ENCODE data around the gene HELQ. TPM values are rescaled to one million over a fixed set of nuclear protein-coding genes. Genes with fewer than 3 reads are reported as not detected.

The HELQ gene
- total and polyA plus RNA-seq, 9 of the 15 experiments (the other 6 are each of a cell fraction or from before 2014, with no cell fraction given): 3.5 to 15.2 (median 11.9) TPM

GRCh38 chr4:83364312-83364711 is 91.3 kb downstream of the HELQ start (continued):
- TF ChIP-seq ESRRA (IDR thresholded peaks at IDR 0.05; ENCODE audit: borderline replicate concordance, low read depth) (peak; percentile 94; the same call in 1 of the 2 replicates), RNF2 (IDR thresholded peaks at IDR 0.05) (peak; percentile 36; the same call in 1 of the 2 replicates), FUS (optimal IDR thresholded peaks at IDR 0.05; ENCODE audit: low read depth, low read length) (no peak), TBL1XR1 (IDR thresholded peaks at IDR 0.05; ENCODE audit: low read length in 2 of 2) (peak in 1 of 2 experiments; percentile 67; a peak in 1 of 4 replicates), STAT6 (CRISPR knock-in tag; IDR thresholded peaks at IDR 0.05) (no peak), ZNF165 (CRISPR knock-in tag; IDR thresholded peaks at IDR 0.05; ENCODE audit: borderline replicate concordance) (no peak), NR0B1 (IDR thresholded peaks at IDR 0.05; ENCODE audit: partially characterized antibody) (no peak), HDAC1 (IDR thresholded peaks at IDR 0.05) (peak in 1 of 2 experiments; percentile 37; a peak in 1 of 4 replicates), ZNF589 (CRISPR knock-in tag; IDR thresholded peaks at IDR 0.05; ENCODE audit: low read depth) (no peak), RBM22 (IDR thresholded peaks at IDR 0.05; ENCODE audit: low read depth, low read length, poor library complexity, severe bottlenecking) (no peak), MTA3 (IDR thresholded peaks at IDR 0.05; ENCODE audit: borderline replicate concordance) (no peak), ZSCAN32 (CRISPR knock-in tag; IDR thresholded peaks at IDR 0.05) (no peak), TAL1 (IDR thresholded peaks at IDR 0.05) (peak; percentile 93), CBFA2T3 (IDR thresholded peaks at IDR 0.05) (peak; percentile 83), CTBP1 (IDR thresholded peaks at IDR 0.05; ENCODE audit: borderline replicate concordance) (peak; percentile 55; the same call in 1 of the 2 replicates), E2F3 (CRISPR knock-in tag; IDR thresholded peaks at IDR 0.05) (no peak), KLF13 (tag; IDR thresholded peaks at IDR 0.05; ENCODE audit: borderline replicate concordance, low read depth) (no peak), SRSF1 (IDR thresholded peaks at IDR 0.05; ENCODE audit: low read depth, low read length) (no peak), POLR2AphosphoS5 (IDR thresholded peaks at IDR 0.05; ENCODE audit: control insufficient read depth, insufficient read depth, low read depth, low read length) (0 out of 2 replicates have a peak, but pooled peaks have one; percentile 26), ILK (tag; IDR thresholded peaks at IDR 0.05; ENCODE audit: borderline replicate concordance, low read depth) (no peak), ZNF253 (CRISPR knock-in tag; conservative IDR thresholded peaks at IDR 0.05) (no peak), ZZZ3 (IDR thresholded peaks at IDR 0.05) (no peak), HMGXB4 (CRISPR knock-in tag; IDR thresholded peaks at IDR 0.05) (no peak), NFIX (CRISPR knock-in tag; IDR thresholded peaks at IDR 0.05; ENCODE audit: low read depth) (no peak), NR2F6 (CRISPR knock-in tag; IDR thresholded peaks at IDR 0.05) (no peak), ZFX (CRISPR knock-in tag; IDR thresholded peaks at IDR 0.05) (no peak)

Measured in K562 (cell line).